ENCODE data around the gene SSH2.
"Not testable (repeated sequence)": the region's sequence is repeated elsewhere in the genome, so short reads cannot be mapped to it uniquely, and the experiment has no call there.

The SSH2 gene

DNA sequence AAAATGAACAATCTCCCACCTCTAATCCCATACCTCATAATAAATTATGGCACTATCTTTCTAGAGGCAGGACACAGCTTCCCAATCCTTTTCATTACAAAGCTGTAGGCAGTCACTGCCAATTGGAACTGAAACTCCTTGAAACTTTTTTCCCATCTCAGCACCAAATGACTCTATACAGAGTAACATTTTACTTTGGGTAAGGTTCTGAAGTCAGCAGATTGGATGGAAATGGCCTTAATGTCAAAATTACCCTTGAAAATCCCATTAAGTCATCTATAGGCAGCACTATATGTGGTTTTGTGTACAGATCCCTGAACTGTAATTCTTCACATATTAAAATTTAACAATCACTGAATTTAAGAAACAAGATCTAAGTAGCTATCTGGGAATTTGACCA is 277.1 kb downstream of the SSH2 start:
- Histone ChIP-seq H4K20me1 (ENCODE audit: low read depth, low read length) (no peaks in the 10 kb centered on the region), H3K79me2 (ENCODE audit: insufficient read depth, low read length) (no peaks in the 10 kb centered on the region), H3K9me2 (replicated peaks; ENCODE audit: insufficient read depth, low read length) (no peaks in the 10 kb centered on the region), H3K27me3 (ENCODE audit: low read length) (no peaks in the 10 kb centered on the region), H3K9me3 (ENCODE audit: insufficient read depth, low read length) (no peaks in the 10 kb centered on the region), H3K4me3 (ENCODE audit: insufficient read depth, low read length, poor library complexity, severe bottlenecking) (no peak overlapping the region), H3K36me3 (ENCODE audit: low read length) (peaks cover 12% of the 10 kb centered on the region), H2AFZ (ENCODE audit: low read depth, low read length, severe bottlenecking) (no peak overlapping the region), H3K9ac (ENCODE audit: low read length) (no peak overlapping the region), H3K4me2 (ENCODE audit: low read depth, low read length, poor library complexity, severe bottlenecking) (no peak overlapping the region), H3K27ac (ENCODE audit: low read depth, low read length) (no peak overlapping the region), H3F3A (ENCODE audit: insufficient read depth) (no peaks in the 10 kb centered on the region)
- no peak for TF ChIP-seq EZH2phosphoT487 (conservative IDR thresholded peaks at IDR 0.05; ENCODE audit: low read length)
- TF ChIP-seq CTCF (IDR thresholded peaks at IDR 0.05; ENCODE audit: insufficient read depth, low read length, poor library complexity, severe bottlenecking): no peak

DNA sequence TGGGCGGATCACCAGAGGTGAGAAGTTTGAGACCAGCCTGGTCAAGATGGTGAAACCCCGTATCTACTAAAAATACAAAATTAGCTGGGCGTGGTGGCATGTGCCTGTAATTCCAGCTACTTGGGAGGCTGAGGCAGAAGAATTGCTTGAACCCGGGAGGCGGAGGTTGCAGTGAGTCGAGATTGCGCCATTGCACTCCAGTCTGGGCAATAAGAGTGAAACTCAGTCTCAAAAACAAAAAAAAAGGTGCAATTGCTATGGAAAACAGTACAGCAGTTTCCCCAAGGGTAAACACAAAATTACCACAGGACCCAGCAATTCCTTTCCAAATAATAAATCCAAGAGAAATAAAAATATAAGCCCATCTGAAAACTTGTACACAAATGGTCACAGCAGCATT is 278.1 kb downstream of the SSH2 start:
- not testable (repeated sequence) for H4K20me1 ChIP-seq (ENCODE audit: low read depth, low read length); H3K4me2 ChIP-seq (ENCODE audit: low read depth, low read length, poor library complexity, severe bottlenecking); H3K27me3 ChIP-seq (ENCODE audit: low read length); H3K27ac ChIP-seq (ENCODE audit: low read depth, low read length); H3K9me3 ChIP-seq (ENCODE audit: insufficient read depth, low read length); H3K4me3 ChIP-seq (ENCODE audit: insufficient read depth, low read length, poor library complexity, severe bottlenecking); H3K9ac ChIP-seq (ENCODE audit: low read length); H2AFZ ChIP-seq (ENCODE audit: low read depth, low read length, severe bottlenecking); H3F3A ChIP-seq (ENCODE audit: insufficient read depth); H3K79me2 ChIP-seq (ENCODE audit: insufficient read depth, low read length); H3K9me2 ChIP-seq (replicated peaks; ENCODE audit: insufficient read depth, low read length)
- H3K36me3 ChIP-seq (ENCODE audit: low read length): peaks cover 12% of the 10 kb centered on the region

DNA sequence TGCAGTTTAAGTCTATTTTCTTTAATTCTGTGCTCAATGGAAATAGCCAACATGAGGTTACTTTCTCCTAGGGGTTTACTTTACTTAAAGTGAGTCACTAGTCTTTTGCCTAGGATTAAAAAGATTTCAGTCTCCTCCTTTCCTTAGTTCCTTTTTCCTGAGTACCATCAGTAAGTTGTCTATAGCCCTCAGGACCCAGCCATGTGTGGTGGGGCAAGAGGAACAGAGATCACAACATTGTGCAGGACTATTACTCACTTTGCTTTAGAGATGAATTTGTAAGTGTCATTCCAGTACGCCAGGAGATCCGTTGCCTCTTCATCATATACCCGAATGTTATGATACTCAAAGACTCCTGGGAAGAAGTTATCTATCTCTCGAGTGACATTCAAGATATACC is 279.6 kb downstream of the SSH2 start:
- Histone ChIP-seq H3K4me3 (ENCODE audit: insufficient read depth, low read length, poor library complexity, severe bottlenecking) (no peak overlapping the region), H3K36me3 (ENCODE audit: low read length) (peaks cover 12% of the 10 kb centered on the region), H3K9ac (ENCODE audit: low read length) (no peak overlapping the region), H3F3A (ENCODE audit: insufficient read depth) (no peaks in the 10 kb centered on the region; the same call in 1 of the 2 replicates), H3K9me2 (replicated peaks; ENCODE audit: insufficient read depth, low read length) (no peaks in the 10 kb centered on the region), H3K27me3 (ENCODE audit: low read length) (no peaks in the 10 kb centered on the region), H3K79me2 (ENCODE audit: insufficient read depth, low read length) (no peaks in the 10 kb centered on the region), H4K20me1 (ENCODE audit: low read depth, low read length) (no peaks in the 10 kb centered on the region), H3K27ac (ENCODE audit: low read depth, low read length) (no peak overlapping the region), H3K4me2 (ENCODE audit: low read depth, low read length, poor library complexity, severe bottlenecking) (no peak overlapping the region), H2AFZ (ENCODE audit: low read depth, low read length, severe bottlenecking) (no peak overlapping the region), H3K9me3 (ENCODE audit: insufficient read depth, low read length) (no peaks in the 10 kb centered on the region)
- no peak for TF ChIP-seq EZH2phosphoT487 (conservative IDR thresholded peaks at IDR 0.05; ENCODE audit: low read length)
- TF ChIP-seq CTCF (IDR thresholded peaks at IDR 0.05; ENCODE audit: insufficient read depth, low read length, poor library complexity, severe bottlenecking): no peak

DNA sequence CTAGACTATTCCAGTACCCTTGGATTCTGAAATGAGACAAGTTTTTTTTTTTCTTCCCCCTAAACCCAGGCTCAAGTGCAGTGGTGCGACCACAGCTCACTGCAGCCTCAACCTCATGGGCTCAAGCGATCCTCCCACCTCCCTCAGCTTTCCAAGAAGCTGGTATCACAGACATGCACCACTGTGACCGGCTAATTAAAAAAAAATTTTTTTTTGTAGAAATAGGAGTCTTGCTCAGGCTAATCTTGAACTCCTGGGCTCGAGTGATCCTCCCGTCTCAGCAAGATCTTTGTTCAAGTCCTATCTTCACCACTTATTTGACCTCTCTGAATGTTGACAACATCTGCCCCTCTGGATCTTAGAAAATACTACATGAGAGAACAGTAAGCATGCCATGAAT is 280.7 kb downstream of the SSH2 start:
- TF ChIP-seq EZH2phosphoT487 (conservative IDR thresholded peaks at IDR 0.05; ENCODE audit: low read length): no peak
- no peak for TF ChIP-seq CTCF (IDR thresholded peaks at IDR 0.05; ENCODE audit: insufficient read depth, low read length, poor library complexity, severe bottlenecking)

More for the DNA sequence above, 280.7 kb downstream of the SSH2 start:
- no peaks in the 10 kb centered on the region for H3K27me3 ChIP-seq (ENCODE audit: low read length)
- no peak overlapping the region for H3K4me3 ChIP-seq (ENCODE audit: insufficient read depth, low read length, poor library complexity, severe bottlenecking)
- no peak overlapping the region for H3K9ac ChIP-seq (ENCODE audit: low read length)
- no peaks in the 10 kb centered on the region; the same call in 1 of the 2 replicates for H3F3A ChIP-seq (ENCODE audit: insufficient read depth)
- no peaks in the 10 kb centered on the region for H3K9me3 ChIP-seq (ENCODE audit: insufficient read depth, low read length)
- H3K79me2 ChIP-seq (ENCODE audit: insufficient read depth, low read length): no peaks in the 10 kb centered on the region
- no peak overlapping the region for H3K4me2 ChIP-seq (ENCODE audit: low read depth, low read length, poor library complexity, severe bottlenecking)
- H3K9me2 ChIP-seq (replicated peaks; ENCODE audit: insufficient read depth, low read length): no peaks in the 10 kb centered on the region
- no peaks in the 10 kb centered on the region for H4K20me1 ChIP-seq (ENCODE audit: low read depth, low read length)
- no peak overlapping the region for H2AFZ ChIP-seq (ENCODE audit: low read depth, low read length, severe bottlenecking)
- no peak overlapping the region for H3K27ac ChIP-seq (ENCODE audit: low read depth, low read length)
- H3K36me3 ChIP-seq (ENCODE audit: low read length): peaks cover 12% of the 10 kb centered on the region

Measured in SU-DHL-6 (cell line).